NCI-H2171 treated with DMSO at 0.1 percent for 48 hours (cell line): ENCODE results near the gene S100PBP.

ENCODE experiments used
- DNase-seq: peaks from one replicate; lab custom pipeline; 2025; lab: John Stamatoyannopoulos, UW

S100PBP gene

GRCh38 chr1:32817159-32817814 is at the start of gene S100PBP, which contains the start of gene YARS1:
Gene S100PBP (plus strand): TSS chr1:32817653. CDS start chr1:32826100, 8,447 bp downstream.
Gene YARS1 (minus strand): TSS chr1:32817358. CDS start chr1:32817244, 114 bp downstream.
- peak; percentile 98 for DNase-seq

- DNase-seq, result no peak
Measured at GRCh38 chr1:32768110-32768850, 49.2 kb upstream of the S100PBP start.

GRCh38 chr1:32769524-32770220 is 47.8 kb upstream of the S100PBP start:
- DNase-seq, result no peak

- DNase-seq, result no peak
Measured at GRCh38 chr1:32770221-32770731, 47.2 kb upstream of the S100PBP start.

- no peak for DNase-seq
Measured at GRCh38 chr1:32770741-32771548, 46.5 kb upstream of the S100PBP start.

- no peak for DNase-seq
Measured at GRCh38 chr1:32771561-32772280, 45.7 kb upstream of the S100PBP start.

GRCh38 chr1:32772281-32773017 is 45.0 kb upstream of the S100PBP start:
- no peak for DNase-seq

GRCh38 chr1:32773018-32773763 is 44.3 kb upstream of the S100PBP start:
- DNase-seq, result peak; percentile 72

- no peak for DNase-seq
Measured at GRCh38 chr1:32773764-32774463, 43.5 kb upstream of the S100PBP start.

GRCh38 chr1:32774464-32774808 is 43.0 kb upstream of the S100PBP start:
- no peak for DNase-seq

- no peak for DNase-seq
Measured at GRCh38 chr1:32774950-32775634, 42.4 kb upstream of the S100PBP start.

GRCh38 chr1:32775640-32776337 is 41.7 kb upstream of the S100PBP start:
- DNase-seq, result no peak

GRCh38 chr1:32779242-32779641 is 38.2 kb upstream of the S100PBP start:
- no peak for DNase-seq

GRCh38 chr1:32780005-32780404 is 37.4 kb upstream of the S100PBP start:
- no peak for DNase-seq

GRCh38 chr1:32780628-32781234 is 36.7 kb upstream of the S100PBP start:
- DNase-seq, result no peak

GRCh38 chr1:32782086-32782485 is 35.4 kb upstream of the S100PBP start:
- DNase-seq, result no peak

- DNase-seq, result no peak
Measured at GRCh38 chr1:32783851-32784250, 33.6 kb upstream of the S100PBP start.
